Measurements from ENCODE around the gene VAMP4.

GRCh38 chr1:171727778-171728177 is 14.1 kb downstream of the VAMP4 start:
- TF ChIP-seq POLR2A (IDR thresholded peaks at IDR 0.05), result no peak
- no peak for TF ChIP-seq CTCF (IDR thresholded peaks at IDR 0.05)
